CD4-positive, CD25-positive, alpha-beta regulatory T cell (primary cell): ENCODE data around the gene DCBLD2. TPM values are rescaled to one million over a fixed set of nuclear protein-coding genes. Genes with fewer than 3 reads are reported as not detected.
"Not testable (repeated sequence)": the region's sequence is repeated elsewhere in the genome, so short reads cannot be mapped to it uniquely, and the experiment has no call there.

Experiments
- ATAC-seq, 2 donors: fragments of 150-1000 bp; cut with Tn5 transposase; one replicate each; pipeline ENCODE4 v1.10.0; 2021; ENCODE audit warnings: low read depth in 2 of 2, moderate number of reproducible peaks in 2 of 2, moderate library complexity in 1 of 2
- DNase-seq, 3 donors: peaks; one replicate each; pipeline versions ENCODE4 v3.0.0 to v3.0.0-alpha.2; 2012 to 2022; ENCODE audit warnings: mixed read lengths in 1 of 3
- H3K27ac ChIP-seq: one replicate; pipeline ENCODE4 v1.7.0; 2013; ENCODE audit warnings: mild to moderate bottlenecking, low read length; ENCODE audit not compliant: insufficient read depth, poor library complexity, severe bottlenecking
- H3K27me3 ChIP-seq: one replicate; pipeline ENCODE4 v1.7.0; 2013; ENCODE audit warnings: low read length; ENCODE audit not compliant: control insufficient read depth, insufficient read depth
- H3K36me3 ChIP-seq: one replicate; pipeline ENCODE4 v1.7.0; 2013; ENCODE audit warnings: mild to moderate bottlenecking, low read length, moderate library complexity; ENCODE audit not compliant: control insufficient read depth, insufficient read depth
- H3K4me1 ChIP-seq: 2 replicates; pipeline ENCODE4 v1.7.0; 2013; ENCODE audit warnings: mild to moderate bottlenecking, low read length; ENCODE audit not compliant: insufficient read depth, control insufficient read depth, poor library complexity, severe bottlenecking
- H3K4me3 ChIP-seq: one replicate; pipeline ENCODE4 v1.7.0; 2013; ENCODE audit warnings: low read depth, mild to moderate bottlenecking, low read length, moderate library complexity
- H3K9me3 ChIP-seq, 2 experiments: 1 replicate in 1 of 2; 2 replicates in 1 of 2; pipeline ENCODE4 v1.7.0; 2013; ENCODE audit warnings: low read length in 2 of 2, mild to moderate bottlenecking in 1 of 2, moderate library complexity in 1 of 2; ENCODE audit not compliant: control insufficient read depth in 2 of 2
- H3K27ac Mint-ChIP-seq, 3 donors: one replicate each; pipeline ENCODE4 v1.8.0; 2020 to 2022; ENCODE audit warnings: mild to moderate bottlenecking in 3 of 3, mixed read lengths in 3 of 3, moderate library complexity in 2 of 3
- H3K27me3 Mint-ChIP-seq: one replicate; pipeline ENCODE4 v1.8.0; 2022; ENCODE audit warnings: mild to moderate bottlenecking, mixed read lengths
- H3K36me3 Mint-ChIP-seq: one replicate; pipeline ENCODE4 v1.8.0; 2020; ENCODE audit warnings: mixed read lengths
- H3K4me1 Mint-ChIP-seq, 4 donors: one replicate each; pipeline ENCODE4 v1.8.0; 2020 to 2022; ENCODE audit warnings: mixed read lengths in 4 of 4, mild to moderate bottlenecking in 1 of 4
- H3K4me3 Mint-ChIP-seq, 4 donors: one replicate each; pipeline ENCODE4 v1.8.0; 2020 to 2022; ENCODE audit warnings: mild to moderate bottlenecking in 4 of 4, mixed read lengths in 4 of 4, moderate library complexity in 3 of 4
- H3K9me3 Mint-ChIP-seq, 7 donors: one replicate each; pipeline ENCODE4 v1.8.0; 2020 to 2022; ENCODE audit warnings: mixed read lengths in 7 of 7, mild to moderate bottlenecking in 3 of 7, moderate library complexity in 2 of 7
- polyA plus RNA-seq, 4 donors: library from polyadenylated mRNA; unstranded; fragments of 300-500 nt; fragmentation: Illumina TruSeq; gene quantifications; one replicate each; pipeline ENCODE4 v1.2.3, GENCODE V29; 2021
- total RNA-seq: library from RNA; stranded (reverse); gene quantifications from one replicate; pipeline ENCODE4 v1.2.3, GENCODE V29; 2022

Gene DCBLD2
- total and polyA plus RNA-seq, 5 donors from 2014 or later = 0.18 to 1.5 (median 0.74) TPM

GRCh38 chr3:98846101-98846500, 55.4 kb downstream of the DCBLD2 start:
- Mint-ChIP-seq H3K4me3 (no peak overlapping the region), H3K36me3 (no peaks in the 10 kb centered on the region), H3K27me3 (no peaks in the 10 kb centered on the region), H3K9me3 (peaks cover 0 to 6% (median 0%) of the 10 kb centered on the region in 7 donors), H3K27ac (no peak overlapping the region), H3K4me1 (no peaks in the 10 kb centered on the region)
- no peaks in the 10 kb centered on the region for H3K27me3 ChIP-seq
- H3K9me3 ChIP-seq = no peaks in the 10 kb centered on the region
- ATAC-seq (no peak), DNase-seq (no peak)
- no peaks in the 10 kb centered on the region for H3K4me1 ChIP-seq
- no peaks in the 10 kb centered on the region for H3K36me3 ChIP-seq
- H3K27ac ChIP-seq = no peak overlapping the region
- no peak overlapping the region for H3K4me3 ChIP-seq

GRCh38 chr3:98843266-98843959, 58.1 kb downstream of the DCBLD2 start:
- Mint-ChIP-seq H3K9me3 (peaks cover 0 to 5% (median 2%) of the 10 kb centered on the region in 7 donors), H3K27ac (no peak overlapping the region), H3K4me3 (no peak overlapping the region), H3K36me3 (peaks cover 4% of the 10 kb centered on the region), H3K4me1 (no peaks in the 10 kb centered on the region), H3K27me3 (no peaks in the 10 kb centered on the region)
- H3K9me3 ChIP-seq = no peaks in the 10 kb centered on the region
- H3K27me3 ChIP-seq = no peaks in the 10 kb centered on the region
- H3K4me3 ChIP-seq = no peak overlapping the region
- DNase-seq (no peak), ATAC-seq (no peak)
- H3K27ac ChIP-seq = no peak overlapping the region
- no peaks in the 10 kb centered on the region for H3K36me3 ChIP-seq
- no peaks in the 10 kb centered on the region for H3K4me1 ChIP-seq

- no peaks in the 10 kb centered on the region for H3K27me3 ChIP-seq
- Mint-ChIP-seq H3K36me3 (peaks cover 4% of the 10 kb centered on the region), H3K4me3 (no peak overlapping the region), H3K27ac (no peak overlapping the region), H3K27me3 (no peaks in the 10 kb centered on the region), H3K9me3 (peaks cover 0 to 3% (median 0%) of the 10 kb centered on the region in 7 donors), H3K4me1 (no peaks in the 10 kb centered on the region)
- H3K36me3 ChIP-seq = no peaks in the 10 kb centered on the region
- DNase-seq (no peak), ATAC-seq (no peak)
- no peak overlapping the region for H3K27ac ChIP-seq
- H3K4me1 ChIP-seq = no peaks in the 10 kb centered on the region
- no peaks in the 10 kb centered on the region for H3K9me3 ChIP-seq
- H3K4me3 ChIP-seq = no peak overlapping the region
Measured at GRCh38 chr3:98839846-98840245, 61.6 kb downstream of the DCBLD2 start.

- H3K4me3 ChIP-seq, H3K27me3 ChIP-seq, H3K4me1 ChIP-seq, H3K9me3 ChIP-seq, H3K27ac Mint-ChIP-seq, H3K4me1 Mint-ChIP-seq, ATAC-seq, H3K36me3 Mint-ChIP-seq, H3K4me3 Mint-ChIP-seq, H3K27ac ChIP-seq, DNase-seq, H3K36me3 ChIP-seq, H3K27me3 Mint-ChIP-seq: not testable (repeated sequence)
- H3K9me3 Mint-ChIP-seq = peaks cover 0 to 13% (median 3%) of the 10 kb centered on the region in 7 donors
Measured at GRCh38 chr3:98831060-98831459, 70.4 kb downstream of the DCBLD2 start.

- H3K36me3 ChIP-seq = no peaks in the 10 kb centered on the region
- H3K4me3 ChIP-seq = no peak overlapping the region
- ATAC-seq (no peak), DNase-seq (no peak)
- no peak overlapping the region for H3K27ac ChIP-seq
- no peaks in the 10 kb centered on the region for H3K27me3 ChIP-seq
- H3K27ac Mint-ChIP-seq = no peak overlapping the region
- H3K9me3 ChIP-seq = no peaks in the 10 kb centered on the region
- H3K4me3 Mint-ChIP-seq = no peak overlapping the region
- peaks cover 0 to 2% (median 0%) of the 10 kb centered on the region in 4 donors for H3K4me1 Mint-ChIP-seq
- H3K36me3 Mint-ChIP-seq = no peaks in the 10 kb centered on the region
- peaks cover 0 to 13% (median 3%) of the 10 kb centered on the region in 7 donors for H3K9me3 Mint-ChIP-seq
- no peaks in the 10 kb centered on the region for H3K4me1 ChIP-seq
- H3K27me3 Mint-ChIP-seq = peaks cover 4% of the 10 kb centered on the region
Measured at GRCh38 chr3:98829246-98829832, 72.2 kb downstream of the DCBLD2 start.

- no peak overlapping the region for H3K4me3 ChIP-seq
- Mint-ChIP-seq H3K9me3 (peaks cover 0 to 9% (median 3%) of the 10 kb centered on the region in 7 donors), H3K4me3 (no peak overlapping the region), H3K36me3 (no peaks in the 10 kb centered on the region), H3K27me3 (peaks cover 8% of the 10 kb centered on the region), H3K4me1 (peaks cover 0 to 2% (median 0%) of the 10 kb centered on the region in 4 donors), H3K27ac (no peak overlapping the region)
- no peaks in the 10 kb centered on the region for H3K4me1 ChIP-seq
- H3K9me3 ChIP-seq = no peaks in the 10 kb centered on the region
- H3K27me3 ChIP-seq = no peaks in the 10 kb centered on the region
- no peak overlapping the region for H3K27ac ChIP-seq
- no peak for ATAC-seq
- H3K36me3 ChIP-seq = no peaks in the 10 kb centered on the region
- DNase-seq = no peak
Measured at GRCh38 chr3:98827221-98827920, 74.1 kb downstream of the DCBLD2 start.

GRCh38 chr3:98826126-98826525, 75.4 kb downstream of the DCBLD2 start:
- Histone ChIP-seq H3K36me3 (no peaks in the 10 kb centered on the region), H3K4me3 (no peak overlapping the region), H3K9me3 (no peaks in the 10 kb centered on the region), H3K4me1 (no peaks in the 10 kb centered on the region), H3K27ac (no peak overlapping the region), H3K27me3 (no peaks in the 10 kb centered on the region)
- no peak for DNase-seq
- Mint-ChIP-seq H3K4me3 (no peak overlapping the region), H3K9me3 (peaks cover 0 to 8% (median 0%) of the 10 kb centered on the region in 7 donors), H3K27me3 (peaks cover 8% of the 10 kb centered on the region), H3K36me3 (no peaks in the 10 kb centered on the region), H3K4me1 (peaks cover 0 to 2% (median 0%) of the 10 kb centered on the region in 4 donors), H3K27ac (no peak overlapping the region)
- ATAC-seq = no peak
